Neural progenitor cell (in vitro differentiated cells): ENCODE results near the gene ARIH2.

Source experiments
- EZH2 ChIP-seq: fragments of 200-600 bp; sonication (generic); IDR thresholded peaks from 2 replicates; pipeline ENCODE4 v1.6.1; 2017; ENCODE audit warnings: antibody characterized with exemption, mild to moderate bottlenecking, moderate library complexity
- EZH2phosphoT487 ChIP-seq: fragments of 200-600 bp; sonication (generic); IDR thresholded peaks from 2 replicates; pipeline ENCODE4 v1.6.1; 2017; ENCODE audit warnings: antibody characterized with exemption
- TF ChIP-seq, protein P1 (sequence below): fragments of 200-600 bp; sonication (generic); IDR thresholded peaks from 2 replicates; pipeline ENCODE4 v1.5.1; 2017; ENCODE audit warnings: antibody characterized with exemption, mild to moderate bottlenecking

DNA sequence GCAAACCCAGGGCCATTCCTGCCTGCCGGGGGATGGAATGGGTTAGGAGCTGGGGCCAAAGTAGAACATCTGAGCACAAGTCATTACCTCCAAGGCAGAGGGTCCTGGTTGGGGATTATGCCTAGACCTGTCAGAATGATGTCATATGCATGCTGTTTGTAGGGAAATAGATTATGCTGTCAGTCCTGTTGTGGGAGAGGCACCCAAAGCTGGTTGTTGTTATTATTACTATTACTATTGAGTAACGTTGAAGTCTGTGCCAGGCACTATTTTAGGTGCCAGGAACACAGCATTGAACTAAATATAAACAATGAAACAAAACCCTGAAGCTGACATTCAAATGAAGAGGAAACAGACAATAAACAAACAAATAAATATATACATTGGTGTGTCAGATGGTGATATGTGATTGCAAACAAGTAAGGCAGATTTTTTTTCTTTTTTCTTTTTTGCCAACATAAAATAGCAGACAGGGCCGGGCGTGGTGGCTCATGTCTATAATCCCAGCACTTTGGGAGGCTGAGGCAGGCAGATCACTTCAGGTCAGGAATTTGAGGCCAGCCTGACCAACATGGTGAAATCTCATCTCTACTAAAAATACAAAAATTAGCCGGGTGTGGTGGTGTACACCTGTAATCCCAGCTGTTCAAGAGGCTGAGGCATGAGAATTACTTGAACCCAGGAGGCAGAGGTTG, 73.4 kb downstream of the ARIH2 start:
- TF ChIP-seq, protein P1, sequence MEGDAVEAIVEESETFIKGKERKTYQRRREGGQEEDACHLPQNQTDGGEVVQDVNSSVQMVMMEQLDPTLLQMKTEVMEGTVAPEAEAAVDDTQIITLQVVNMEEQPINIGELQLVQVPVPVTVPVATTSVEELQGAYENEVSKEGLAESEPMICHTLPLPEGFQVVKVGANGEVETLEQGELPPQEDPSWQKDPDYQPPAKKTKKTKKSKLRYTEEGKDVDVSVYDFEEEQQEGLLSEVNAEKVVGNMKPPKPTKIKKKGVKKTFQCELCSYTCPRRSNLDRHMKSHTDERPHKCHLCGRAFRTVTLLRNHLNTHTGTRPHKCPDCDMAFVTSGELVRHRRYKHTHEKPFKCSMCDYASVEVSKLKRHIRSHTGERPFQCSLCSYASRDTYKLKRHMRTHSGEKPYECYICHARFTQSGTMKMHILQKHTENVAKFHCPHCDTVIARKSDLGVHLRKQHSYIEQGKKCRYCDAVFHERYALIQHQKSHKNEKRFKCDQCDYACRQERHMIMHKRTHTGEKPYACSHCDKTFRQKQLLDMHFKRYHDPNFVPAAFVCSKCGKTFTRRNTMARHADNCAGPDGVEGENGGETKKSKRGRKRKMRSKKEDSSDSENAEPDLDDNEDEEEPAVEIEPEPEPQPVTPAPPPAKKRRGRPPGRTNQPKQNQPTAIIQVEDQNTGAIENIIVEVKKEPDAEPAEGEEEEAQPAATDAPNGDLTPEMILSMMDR = no peak
- no peak for TF ChIP-seq EZH2phosphoT487
- TF ChIP-seq EZH2 = no peak
